ENCODE measurements around the gene THRA. TPM values are rescaled to one million over a fixed set of nuclear protein-coding genes. Genes with fewer than 3 reads are reported as not detected.

The THRA gene
- total RNA-seq, 1 experiment from 2014 or later = 29.3 TPM

DNA sequence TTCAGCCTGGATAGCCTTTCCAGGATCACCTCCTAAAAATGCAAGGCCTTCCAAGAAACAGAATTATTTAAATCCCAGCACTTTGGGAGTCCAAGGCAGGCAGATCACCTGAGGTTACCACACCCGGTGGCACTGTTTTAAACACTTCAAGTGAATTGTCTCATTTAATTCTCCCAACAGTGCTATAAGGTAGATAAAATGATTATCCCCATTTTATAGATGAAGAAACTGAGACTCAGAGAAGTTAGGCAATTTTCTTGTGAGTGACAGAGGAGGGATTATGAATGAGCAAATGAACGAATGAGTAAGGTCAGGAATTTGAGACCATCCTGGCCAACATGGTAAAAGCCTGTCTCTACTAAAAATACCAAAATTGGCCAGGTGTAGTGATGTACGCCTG lies 16.8 kb downstream of the THRA start:
- Mint-ChIP-seq H3K27me3 (ENCODE audit: insufficient read depth, unreplicated experiment) (no peaks in the 10 kb centered on the region), H3K9me3 (ENCODE audit: unreplicated experiment) (no peaks in the 10 kb centered on the region), H3K4me1 (ENCODE audit: low read depth, unreplicated experiment) (peaks cover 7% of the 10 kb centered on the region), H3K27ac (ENCODE audit: unreplicated experiment) (no peak overlapping the region), H3K36me3 (ENCODE audit: insufficient read depth, unreplicated experiment) (peaks cover 13% of the 10 kb centered on the region), H3K4me3 (ENCODE audit: unreplicated experiment) (no peak overlapping the region)
- intact Hi-C loops (cut with micrococcal nuclease; ENCODE audit: unreplicated experiment) = loop anchor here (5.0 kb wide), 1 partner anchor 67 kb away; no protein-coding TSS in a partner anchor
- H3K27me3 ChIP-seq (replicated peaks; ENCODE audit: control insufficient read depth, insufficient read depth, low read length) = no peaks in the 10 kb centered on the region
- ChIA-PET CTCF (no interaction called here), POLR2A (no interaction called here)
- no peaks in the 10 kb centered on the region for H3K9me3 ChIP-seq
- no TSS peak for BruUV-seq (replicated peaks)
- H3K4me3 ChIP-seq (ENCODE audit: low read depth, low read length) = no peak overlapping the region
- H3K4me1 ChIP-seq = peaks cover 13% of the 10 kb centered on the region
- TF ChIP-seq, protein P1, sequence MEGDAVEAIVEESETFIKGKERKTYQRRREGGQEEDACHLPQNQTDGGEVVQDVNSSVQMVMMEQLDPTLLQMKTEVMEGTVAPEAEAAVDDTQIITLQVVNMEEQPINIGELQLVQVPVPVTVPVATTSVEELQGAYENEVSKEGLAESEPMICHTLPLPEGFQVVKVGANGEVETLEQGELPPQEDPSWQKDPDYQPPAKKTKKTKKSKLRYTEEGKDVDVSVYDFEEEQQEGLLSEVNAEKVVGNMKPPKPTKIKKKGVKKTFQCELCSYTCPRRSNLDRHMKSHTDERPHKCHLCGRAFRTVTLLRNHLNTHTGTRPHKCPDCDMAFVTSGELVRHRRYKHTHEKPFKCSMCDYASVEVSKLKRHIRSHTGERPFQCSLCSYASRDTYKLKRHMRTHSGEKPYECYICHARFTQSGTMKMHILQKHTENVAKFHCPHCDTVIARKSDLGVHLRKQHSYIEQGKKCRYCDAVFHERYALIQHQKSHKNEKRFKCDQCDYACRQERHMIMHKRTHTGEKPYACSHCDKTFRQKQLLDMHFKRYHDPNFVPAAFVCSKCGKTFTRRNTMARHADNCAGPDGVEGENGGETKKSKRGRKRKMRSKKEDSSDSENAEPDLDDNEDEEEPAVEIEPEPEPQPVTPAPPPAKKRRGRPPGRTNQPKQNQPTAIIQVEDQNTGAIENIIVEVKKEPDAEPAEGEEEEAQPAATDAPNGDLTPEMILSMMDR (IDR thresholded peaks at IDR 0.05; ENCODE audit: insufficient read depth in 1 of 2, low read depth in 1 of 2, low read length in 1 of 2, severe bottlenecking in 1 of 2, unreplicated experiment in 1 of 2) = no peak
- DNase-seq = no peak
- peaks cover 3% of the 10 kb centered on the region for H3K36me3 ChIP-seq (ENCODE audit: control insufficient read depth, insufficient read depth, low read length)

DNA sequence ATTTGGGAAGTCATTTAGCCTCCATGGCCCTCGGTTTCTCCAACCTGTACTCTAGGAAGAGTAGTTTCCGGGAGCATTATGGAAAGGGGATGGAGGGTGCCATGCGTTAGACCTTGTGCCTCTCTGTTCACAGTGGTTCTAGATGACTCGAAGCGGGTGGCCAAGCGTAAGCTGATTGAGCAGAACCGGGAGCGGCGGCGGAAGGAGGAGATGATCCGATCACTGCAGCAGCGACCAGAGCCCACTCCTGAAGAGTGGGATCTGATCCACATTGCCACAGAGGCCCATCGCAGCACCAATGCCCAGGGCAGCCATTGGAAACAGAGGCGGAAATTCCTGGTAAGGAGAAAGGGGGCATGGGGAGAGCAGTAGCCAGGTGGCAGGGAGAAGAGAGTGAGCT lies 21.7 kb downstream of the THRA start:
- peaks cover 8% of the 10 kb centered on the region for H3K36me3 ChIP-seq (ENCODE audit: control insufficient read depth, insufficient read depth, low read length)
- POLR2A ChIA-PET = no interaction called here
- H3K9me3 ChIP-seq = no peaks in the 10 kb centered on the region
- Mint-ChIP-seq H3K9me3 (ENCODE audit: unreplicated experiment) (no peaks in the 10 kb centered on the region), H3K27ac (ENCODE audit: unreplicated experiment) (peak overlapping the region; percentile 50), H3K4me3 (ENCODE audit: unreplicated experiment) (no peak overlapping the region), H3K27me3 (ENCODE audit: insufficient read depth, unreplicated experiment) (no peaks in the 10 kb centered on the region), H3K36me3 (ENCODE audit: insufficient read depth, unreplicated experiment) (peaks cover 26% of the 10 kb centered on the region), H3K4me1 (ENCODE audit: low read depth, unreplicated experiment) (no peaks in the 10 kb centered on the region)
- CTCF ChIA-PET = interaction anchor here (0.9 kb wide), 1 partner anchor 27 kb away, joined by 5 read pairs; no protein-coding TSS in a partner anchor
- intact Hi-C loops (cut with micrococcal nuclease; ENCODE audit: unreplicated experiment) = no loop called here
- H3K4me1 ChIP-seq = no peaks in the 10 kb centered on the region
- TF ChIP-seq, protein P1 (IDR thresholded peaks at IDR 0.05; ENCODE audit: insufficient read depth in 1 of 2, low read depth in 1 of 2, low read length in 1 of 2, severe bottlenecking in 1 of 2, unreplicated experiment in 1 of 2) = no peak
- no peaks in the 10 kb centered on the region for H3K27me3 ChIP-seq (replicated peaks; ENCODE audit: control insufficient read depth, insufficient read depth, low read length)
- H3K4me3 ChIP-seq (ENCODE audit: low read depth, low read length) = no peak overlapping the region
- BruUV-seq (replicated peaks) = no TSS peak
- no peak for DNase-seq

DNA sequence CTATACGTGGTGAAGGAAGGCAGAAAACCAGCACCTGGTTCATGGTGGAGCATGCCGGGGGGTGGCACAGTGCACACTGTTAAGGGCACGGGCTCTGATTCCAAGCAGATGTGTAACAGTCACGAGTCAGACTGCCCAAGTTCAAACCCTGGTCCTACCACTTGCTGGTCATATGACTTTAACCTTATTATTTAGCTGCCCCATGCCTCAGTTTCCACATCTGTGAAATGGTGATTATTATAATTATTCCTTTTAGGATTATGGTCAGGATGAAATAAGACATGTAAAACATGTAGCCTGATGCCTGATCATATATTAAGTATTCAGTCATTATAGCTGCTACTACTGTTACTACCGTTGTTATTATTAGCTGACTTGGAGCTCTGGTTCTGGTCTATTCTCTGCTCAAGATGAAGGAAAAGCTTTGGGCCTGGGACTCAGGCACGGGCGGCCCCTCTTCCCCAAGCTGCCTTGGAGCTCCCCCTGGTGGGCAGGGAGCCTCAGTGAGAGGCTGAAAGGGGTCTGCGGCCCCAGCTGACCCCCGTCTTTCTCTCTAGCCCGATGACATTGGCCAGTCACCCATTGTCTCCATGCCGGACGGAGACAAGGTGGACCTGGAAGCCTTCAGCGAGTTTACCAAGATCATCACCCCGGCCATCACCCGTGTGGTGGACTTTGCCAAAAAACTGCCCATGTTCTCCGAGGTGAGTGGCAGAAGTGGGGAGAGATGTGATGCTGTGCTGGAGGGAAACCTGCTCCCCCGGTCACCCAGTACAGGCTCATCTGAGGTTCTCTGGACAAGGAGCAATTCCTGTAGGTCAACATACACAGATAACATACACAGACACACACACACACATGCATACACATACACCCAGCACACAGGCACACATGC lies 23.6 kb downstream of the THRA start:
- H3K4me1 Mint-ChIP-seq (ENCODE audit: low read depth, unreplicated experiment) = peaks cover 4% of the 10 kb centered on the region
- intact Hi-C loops (cut with micrococcal nuclease; ENCODE audit: unreplicated experiment) = loop anchor here (1.0 to 2.0 kb wide), 5 partner anchors 23 to 73 kb away; no protein-coding TSS in a partner anchor
- peak; percentile 68 to 84 for DNase-seq
- Histone ChIP-seq H3K9me3 (no peaks in the 10 kb centered on the region), H3K36me3 (ENCODE audit: control insufficient read depth, insufficient read depth, low read length) (peaks cover 8% of the 10 kb centered on the region), H3K27me3 (replicated peaks; ENCODE audit: control insufficient read depth, insufficient read depth, low read length) (no peaks in the 10 kb centered on the region), H3K4me3 (ENCODE audit: low read depth, low read length) (no peak overlapping the region), H3K4me1 (peaks cover 3% of the 10 kb centered on the region; the same call in 1 of the 2 replicates)
- H3K9me3 Mint-ChIP-seq (ENCODE audit: unreplicated experiment) = no peaks in the 10 kb centered on the region
- BruUV-seq (replicated peaks) = no TSS peak
- ChIA-PET CTCF (interaction anchor here (0.6 to 1.6 kb wide), 19 partner anchors 11 to 73 kb away, joined by 3 to 18 read pairs (median 6); partner anchors contain the start of genes CSF3, MED24 and NR1D1), POLR2A (interaction anchor here (0.7 to 1.0 kb wide), 3 partner anchors 14 to 32 kb away, joined by 3 to 5 read pairs (median 4); partner anchors contain the start of genes MED24 and NR1D1)
- H3K27ac Mint-ChIP-seq (ENCODE audit: unreplicated experiment) = no peak overlapping the region
- no peak overlapping the region for H3K4me3 Mint-ChIP-seq (ENCODE audit: unreplicated experiment)
- peaks cover 30% of the 10 kb centered on the region for H3K36me3 Mint-ChIP-seq (ENCODE audit: insufficient read depth, unreplicated experiment)
- TF ChIP-seq, protein P1 (IDR thresholded peaks at IDR 0.05; ENCODE audit: insufficient read depth in 1 of 2, low read depth in 1 of 2, low read length in 1 of 2, severe bottlenecking in 1 of 2, unreplicated experiment in 1 of 2) = peak; percentile 87 to 91
- no peaks in the 10 kb centered on the region for H3K27me3 Mint-ChIP-seq (ENCODE audit: insufficient read depth, unreplicated experiment)

Measured in Caco-2 (cell line).